GM04504 (cell line): ENCODE results near the gene HOXD4.

Source experiments
- DNase-seq: peaks from one replicate; pipeline ENCODE4 v3.0.0-alpha.2; 2012; ENCODE audit warnings: low read depth

Gene HOXD4

GRCh38 chr2:176151442-176152287, at the start of gene HOXD4:
Gene HOXD4, plus strand, starts transcription at chr2:176151550. Its CDS starts 84 bp downstream, at chr2:176151634.
- no peak for DNase-seq

- no peak for DNase-seq
Observed at GRCh38 chr2:176101842-176102241, 49.5 kb upstream of the HOXD4 start.

GRCh38 chr2:176102309-176102866, 49.0 kb upstream of the HOXD4 start:
- DNase-seq: no peak

- no peak for DNase-seq
Observed at GRCh38 chr2:176103194-176103593, 48.2 kb upstream of the HOXD4 start.

- DNase-seq: no peak
Observed at GRCh38 chr2:176103742-176104315, 47.5 kb upstream of the HOXD4 start.

GRCh38 chr2:176104316-176105077, 46.9 kb upstream of the HOXD4 start:
- DNase-seq: peak; percentile 46

GRCh38 chr2:176105078-176105729, 46.1 kb upstream of the HOXD4 start:
- no peak for DNase-seq

- no peak for DNase-seq
Observed at GRCh38 chr2:176105730-176106580, 45.4 kb upstream of the HOXD4 start.

- DNase-seq: no peak
Observed at GRCh38 chr2:176106581-176107539, 44.5 kb upstream of the HOXD4 start, which contains the start of gene HOXD11. Gene HOXD11, plus strand, starts transcription at chr2:176107280. Its CDS starts 76 bp downstream, at chr2:176107356.

GRCh38 chr2:176107731-176108181, 43.6 kb upstream of the HOXD4 start:
- no peak for DNase-seq

GRCh38 chr2:176109192-176109901, 42.0 kb upstream of the HOXD4 start:
- DNase-seq: no peak

- no peak for DNase-seq
Observed at GRCh38 chr2:176109946-176110345, 41.4 kb upstream of the HOXD4 start.

- no peak for DNase-seq
Observed at GRCh38 chr2:176110415-176111308, 40.7 kb upstream of the HOXD4 start.

GRCh38 chr2:176111309-176111663, 40.1 kb upstream of the HOXD4 start:
- DNase-seq: no peak

- no peak for DNase-seq
Observed at GRCh38 chr2:176111846-176112374, 39.4 kb upstream of the HOXD4 start.

GRCh38 chr2:176112375-176113302, 38.7 kb upstream of the HOXD4 start:
- DNase-seq: no peak
